CD4-positive, alpha-beta T cell treated with Interleukin-2 at 100 ng/mL for 4 hours (primary cell): ENCODE data around the gene OR10J5.
"Not testable (repeated sequence)": the region's sequence is repeated elsewhere in the genome, so short reads cannot be mapped to it uniquely, and the experiment has no call there.

Experiments
- DNase-seq: peaks from one replicate; pipeline ENCODE4 v3.0.0-alpha.2; 2020; ENCODE audit warnings: low spot score

Gene OR10J5

DNA sequence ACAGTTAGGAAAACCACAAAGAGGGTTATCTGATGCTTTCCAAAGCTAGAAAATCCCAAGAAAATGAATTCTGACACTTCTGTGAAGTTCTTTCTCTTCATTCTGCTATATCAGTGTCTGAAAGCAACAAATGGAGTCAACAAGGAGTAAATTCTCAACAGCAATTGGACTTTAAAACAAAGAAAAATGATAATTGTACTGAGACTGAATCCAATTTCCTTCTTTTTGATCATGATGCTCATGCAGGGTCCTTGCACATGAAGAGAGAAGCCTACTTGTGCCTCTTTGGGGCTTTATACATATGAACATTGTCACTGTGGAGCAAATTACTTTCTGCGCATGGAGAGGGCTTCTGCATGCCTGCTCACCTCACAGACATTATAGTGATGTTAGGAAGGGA, at the start of gene OR10J5:
Gene OR10J5, minus strand, starts transcription at position 101 of the 400 bp plus-strand sequence. Its CDS starts 0 bp downstream, at position 101.
- no peak for DNase-seq

GRCh38 chr1:159584536-159584935, 48.7 kb upstream of the OR10J5 start:
- no peak for DNase-seq

- DNase-seq: no peak
Observed at GRCh38 chr1:159581422-159581821, 45.6 kb upstream of the OR10J5 start.

GRCh38 chr1:159580340-159580739, 44.5 kb upstream of the OR10J5 start:
- DNase-seq: no peak

DNA sequence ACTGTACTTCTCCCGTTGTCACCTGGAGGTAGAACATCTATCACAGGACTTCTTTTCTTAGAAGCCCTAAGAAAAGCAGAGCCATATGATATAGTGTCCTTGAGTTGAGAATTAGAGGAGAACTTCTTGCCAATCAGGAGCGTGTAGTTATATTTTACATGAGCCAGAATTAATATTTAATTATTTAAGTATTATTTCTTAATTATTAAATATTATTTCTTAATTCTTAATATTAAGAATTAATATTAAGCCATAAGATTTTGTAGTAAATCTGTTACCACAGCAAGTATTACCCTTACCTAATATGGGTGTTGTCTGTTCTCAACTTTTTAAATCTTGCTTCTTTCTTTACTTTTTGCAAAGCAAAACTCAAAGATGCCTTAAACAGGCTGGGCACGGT, 41.6 kb upstream of the OR10J5 start:
- no peak for DNase-seq

DNA sequence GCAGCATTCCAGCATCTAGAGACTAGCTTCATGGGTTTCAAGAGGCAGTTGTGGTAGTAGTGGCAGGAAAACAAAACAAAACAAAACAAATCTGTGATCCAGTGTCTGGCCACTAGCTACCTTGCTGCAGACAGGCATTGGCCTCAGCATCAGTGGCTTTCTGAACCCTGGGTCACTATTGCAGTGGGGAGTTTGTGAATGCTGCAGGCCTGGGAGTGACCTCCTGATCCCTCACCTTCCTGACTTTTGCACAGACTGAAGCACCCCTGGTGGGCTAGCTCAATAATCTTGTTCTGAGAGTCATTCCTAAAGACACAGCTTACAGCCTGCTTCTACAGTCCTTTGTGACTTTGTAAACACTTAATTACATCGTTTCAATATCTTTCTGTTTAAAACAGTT, 26.9 kb upstream of the OR10J5 start:
- DNase-seq: no peak

- DNase-seq: no peak
Observed at GRCh38 chr1:159561497-159561896, 25.7 kb upstream of the OR10J5 start.

DNA sequence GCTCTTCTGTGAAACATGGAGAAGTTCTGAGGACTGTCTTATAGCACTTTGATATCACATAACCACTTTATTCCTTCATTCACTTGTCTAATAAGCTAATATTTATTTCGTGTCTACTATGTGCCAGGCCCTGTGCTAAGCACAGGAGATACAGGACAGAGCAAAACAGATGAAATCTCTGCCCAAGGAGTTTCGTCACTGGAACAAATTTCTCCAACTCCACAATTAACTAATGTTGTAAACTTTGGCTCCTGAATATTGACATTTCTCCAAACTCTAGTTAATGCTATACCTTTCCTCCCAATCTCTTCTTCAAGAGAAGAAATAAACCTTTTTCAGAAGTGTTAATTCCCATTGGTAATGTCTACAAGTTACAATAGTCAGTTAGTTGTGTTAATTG, 24.8 kb upstream of the OR10J5 start:
- DNase-seq: no peak

DNA sequence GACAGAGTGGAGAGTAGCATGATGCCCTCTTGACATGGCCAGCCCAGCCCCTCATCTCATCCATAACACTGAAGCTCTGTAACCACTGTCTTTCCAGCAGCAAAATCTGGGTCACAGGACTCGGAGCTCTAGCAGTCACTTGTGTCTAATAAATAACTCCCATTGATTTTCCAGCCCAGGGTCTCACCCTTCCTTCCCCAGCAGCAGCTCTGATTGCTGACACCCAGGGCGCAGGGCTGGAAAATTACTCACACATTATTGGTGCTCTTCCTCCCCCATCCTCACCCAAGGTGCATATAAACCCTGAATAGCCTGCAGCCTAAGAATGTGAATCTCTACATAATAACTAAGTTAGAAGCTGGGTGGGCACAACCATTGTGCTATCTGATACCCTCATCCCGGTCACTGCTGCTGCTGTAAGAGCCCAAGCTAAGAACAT, 21.1 kb upstream of the OR10J5 start:
- DNase-seq: no peak

DNA sequence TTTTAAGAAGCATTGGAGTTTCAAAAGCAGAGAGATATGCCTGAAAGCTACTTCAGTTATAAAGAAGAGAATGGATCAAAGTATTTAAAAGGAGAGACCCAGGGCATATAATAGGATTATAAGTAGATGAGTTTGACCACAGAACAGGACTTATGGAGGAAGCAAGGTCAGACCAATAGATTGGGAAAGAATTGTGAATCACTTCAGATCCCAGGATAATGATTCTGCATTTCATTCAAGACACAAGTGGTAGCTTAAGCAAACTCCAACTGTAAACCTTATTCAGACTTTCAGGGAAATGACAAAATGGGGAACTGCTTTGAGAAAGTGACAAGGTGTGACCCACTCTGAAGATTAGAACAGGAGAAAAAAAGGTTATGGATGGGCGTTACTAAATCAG, 18.9 kb upstream of the OR10J5 start:
- no peak for DNase-seq

GRCh38 chr1:159554261-159554660, 18.5 kb upstream of the OR10J5 start:
- no peak for DNase-seq

DNA sequence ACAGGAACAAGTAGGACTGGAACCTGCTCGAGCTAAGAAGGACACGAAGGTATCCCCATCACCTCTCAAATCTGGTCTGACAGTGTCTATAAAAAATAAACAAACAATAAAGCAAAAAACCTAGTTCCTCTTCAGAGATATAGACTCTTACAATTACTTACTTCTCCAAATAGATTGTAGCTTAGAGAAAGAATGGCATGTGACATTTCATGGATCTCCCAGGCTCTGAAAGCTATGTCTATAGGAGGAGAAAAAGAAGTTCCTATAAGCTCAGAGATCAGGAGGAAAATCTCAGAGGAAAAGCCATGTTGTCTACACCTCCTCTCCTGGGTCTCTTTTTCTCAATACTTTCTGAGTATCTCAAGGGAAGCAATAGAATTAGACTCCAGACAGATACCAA, 12.3 kb upstream of the OR10J5 start:
- DNase-seq: no peak

GRCh38 chr1:159532922-159533321, 2.9 kb downstream of the OR10J5 start:
- DNase-seq: no peak

GRCh38 chr1:159524792-159525191, 11.0 kb downstream of the OR10J5 start:
- not testable (repeated sequence) for DNase-seq

DNA sequence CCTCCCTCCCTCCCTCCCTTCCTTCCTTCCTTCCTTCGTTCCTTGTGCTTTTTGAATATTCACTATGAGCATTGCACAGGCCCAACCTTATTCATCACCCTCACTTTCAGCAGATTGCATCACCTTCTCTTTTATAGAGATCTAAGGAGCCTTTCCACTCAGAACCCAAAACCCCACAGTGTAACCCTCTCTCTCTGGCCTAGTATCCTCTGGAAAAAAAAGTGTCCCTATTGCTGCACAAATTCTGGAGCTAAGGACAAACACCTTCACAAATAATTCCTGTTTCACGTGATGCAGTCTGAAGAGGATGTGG, 25.6 kb downstream of the OR10J5 start:
- no peak for DNase-seq

DNA sequence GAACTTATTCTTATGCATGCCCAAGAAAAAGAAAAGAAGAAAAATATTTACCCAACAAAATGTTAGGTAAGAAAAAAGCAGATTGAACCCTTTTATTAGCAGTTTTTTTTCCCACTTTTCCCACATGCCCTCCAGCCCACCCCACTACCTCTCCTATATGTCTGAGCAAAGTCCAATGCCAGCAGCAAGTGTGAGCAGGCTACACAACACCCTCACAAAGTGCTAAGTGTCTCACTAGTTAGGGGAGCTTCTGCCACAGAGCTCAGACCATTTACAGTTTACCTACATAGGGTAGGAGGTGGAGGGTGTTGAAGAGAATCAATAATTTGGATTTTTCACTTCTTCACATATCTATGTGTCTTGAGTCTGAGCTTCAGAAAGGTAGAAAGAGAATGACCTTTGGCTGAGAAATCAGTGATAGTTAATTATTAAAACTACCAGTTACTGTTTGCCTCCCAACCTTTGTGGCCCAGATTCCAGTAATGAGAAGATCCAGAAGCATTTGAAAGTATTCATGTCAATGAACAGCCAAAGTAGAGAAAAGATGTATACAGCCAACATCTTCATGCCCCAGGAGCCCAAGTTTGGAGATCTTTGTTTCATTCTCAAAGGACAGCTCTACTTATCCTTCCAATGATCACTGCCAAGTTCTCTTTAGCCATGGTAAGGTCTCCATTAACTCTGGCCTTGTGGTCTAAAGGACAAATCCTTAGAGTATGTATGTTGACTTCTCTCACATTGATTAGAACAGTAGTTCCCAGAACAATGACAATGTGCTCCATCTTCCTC, 26.2 kb downstream of the OR10J5 start:
- no peak for DNase-seq

- no peak for DNase-seq
Observed at GRCh38 chr1:159508951-159509350, 26.9 kb downstream of the OR10J5 start.

DNA sequence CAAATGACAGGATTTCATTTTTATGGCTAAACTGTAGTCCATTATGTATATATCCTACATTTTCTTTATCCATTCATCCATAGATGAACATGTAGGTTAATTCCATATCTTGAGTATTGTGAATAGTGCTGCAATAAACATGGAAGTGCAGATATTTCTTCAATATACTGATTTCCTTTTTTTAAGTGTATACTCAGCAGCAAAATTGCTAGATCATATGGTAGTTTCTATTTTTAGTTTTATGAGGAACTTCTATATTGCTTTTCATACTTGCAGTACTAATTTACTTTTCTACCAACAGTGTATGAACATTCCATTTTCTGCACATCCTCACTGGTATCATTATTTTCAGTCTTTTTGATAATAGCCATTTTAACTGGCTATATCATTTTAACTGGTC, 30.1 kb downstream of the OR10J5 start:
- DNase-seq: no peak

DNA sequence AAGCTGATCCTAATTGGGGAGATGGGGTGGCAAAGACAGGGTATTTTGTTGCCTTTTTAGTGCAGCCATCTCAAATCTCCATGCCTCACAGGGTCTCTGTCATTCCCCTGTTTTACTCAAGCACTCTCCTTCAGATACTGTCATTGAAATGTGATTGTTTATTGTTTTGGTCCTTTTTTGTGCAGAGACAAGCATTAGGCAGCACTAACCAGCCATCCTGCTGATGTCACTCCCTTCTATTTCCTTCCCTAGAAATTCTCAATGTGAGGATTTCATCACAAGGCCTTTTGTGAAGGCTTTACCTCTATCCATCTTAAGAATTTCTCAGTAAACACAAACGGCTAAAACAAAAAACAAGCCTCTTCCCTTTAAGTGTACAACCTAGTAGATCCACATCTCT, 34.7 kb downstream of the OR10J5 start:
- no peak for DNase-seq

DNA sequence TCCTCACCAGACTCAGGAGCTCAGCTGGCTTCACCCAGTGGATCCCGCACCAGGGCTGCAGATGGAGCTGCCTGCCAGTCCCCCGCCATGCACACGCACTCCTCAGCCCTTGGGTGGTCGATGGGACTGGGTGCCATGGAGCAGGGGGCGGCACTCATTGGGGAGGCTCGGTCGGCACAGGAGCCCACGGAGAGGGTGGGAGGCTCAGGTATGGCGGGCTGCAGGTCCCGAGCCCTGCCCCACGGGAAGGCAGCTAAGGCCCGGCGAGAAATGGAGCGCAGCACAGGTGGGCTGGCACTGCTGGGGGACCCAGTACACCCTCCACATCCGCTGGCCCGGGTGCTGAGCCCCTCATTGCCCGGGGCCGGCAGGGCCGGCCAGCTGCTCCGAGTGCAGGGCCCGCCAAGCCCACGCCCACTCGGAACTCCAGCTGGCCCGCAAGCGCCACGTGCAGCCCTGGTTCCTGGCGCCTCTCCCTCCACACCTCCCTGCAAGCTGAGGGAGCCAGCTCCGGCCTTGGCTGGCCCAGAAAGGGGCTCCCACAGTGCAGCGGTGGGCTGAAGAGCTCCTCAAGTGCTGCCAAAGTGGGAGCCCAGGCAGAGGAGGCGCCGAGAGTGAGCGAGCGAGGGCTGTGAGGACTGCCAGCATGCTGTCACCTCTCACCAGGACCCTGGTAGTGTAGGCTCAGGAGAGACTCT, 41.1 kb downstream of the OR10J5 start:
- DNase-seq: not testable (repeated sequence)

DNA sequence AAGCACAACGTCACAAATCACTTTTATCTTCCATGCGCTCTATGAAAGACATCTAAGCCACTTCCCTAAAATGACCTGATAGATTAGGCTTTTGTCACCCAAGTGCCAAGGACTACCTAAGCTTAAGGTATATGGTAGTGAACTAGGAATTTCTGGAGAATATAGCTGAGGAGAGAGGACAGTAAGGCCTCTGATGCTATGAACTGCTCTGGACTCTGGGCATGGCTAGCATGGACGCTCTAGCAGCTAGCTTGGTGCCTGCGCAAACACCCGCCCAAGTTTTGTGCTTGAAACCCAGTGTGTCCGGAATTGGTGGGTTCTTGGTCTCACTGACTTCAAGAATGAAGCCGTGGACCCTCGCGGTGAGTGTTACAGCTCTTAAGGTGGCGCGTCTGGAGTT, 42.5 kb downstream of the OR10J5 start:
- no peak for DNase-seq

DNA sequence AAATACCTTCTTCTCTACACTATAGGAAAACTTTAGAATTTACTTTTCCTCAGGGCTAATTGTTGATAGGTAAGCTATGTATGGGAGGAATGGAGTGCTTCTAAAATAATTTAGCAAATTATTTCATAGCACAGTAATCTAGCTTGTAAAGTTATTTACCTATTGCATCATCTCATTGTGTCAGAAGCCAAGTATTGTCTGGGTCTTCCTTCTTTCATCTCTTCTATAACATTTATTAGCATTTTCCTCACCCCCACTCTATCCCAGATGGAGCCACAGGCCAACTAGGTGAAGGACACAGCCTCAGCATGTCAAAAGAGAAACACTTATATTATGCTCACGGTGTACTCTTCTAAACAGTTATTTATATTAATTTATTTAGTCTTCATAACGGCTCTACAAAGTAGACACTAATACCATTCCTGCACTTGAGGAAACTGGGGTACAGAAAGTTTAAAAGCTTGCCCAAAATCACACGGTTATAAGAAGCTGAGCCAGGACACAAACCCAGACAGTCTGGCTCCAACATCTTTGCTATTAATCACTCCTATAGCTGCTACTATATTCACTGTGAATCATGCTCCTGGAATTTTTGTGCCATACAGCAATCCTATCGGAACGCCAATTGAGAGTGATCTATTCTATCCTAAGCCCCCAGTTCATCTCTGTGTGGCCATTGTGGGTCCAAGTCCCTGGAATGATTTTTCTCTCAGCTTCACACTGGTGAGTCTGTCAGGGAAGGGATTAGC, 43.1 kb downstream of the OR10J5 start:
- no peak for DNase-seq
